Caco-2 (cell line): Measurements from ENCODE around the gene CYB561D2. TPM values are rescaled to one million over a fixed set of nuclear protein-coding genes. Genes with fewer than 3 reads are reported as not detected.

Experiments
- BruUV-seq: library from RNA; stranded (reverse); fragments of 400-500 nt; replicated peaks from 2 replicates; lab custom pipeline; 2021; lab: Mats Ljungman, UMichigan
- CTCF ChIA-PET: fragments of 300-600 bp; sonication (Branson Sonifier 250); formaldehyde crosslinking; loops from one replicate; lab custom pipeline; 2022; ENCODE audit warnings: antibody characterized with exemption; lab: Charles Lee
- POLR2A ChIA-PET: fragments of 300-600 bp; sonication (Branson Sonifier 250); formaldehyde crosslinking; loops from one replicate; lab custom pipeline; 2022; ENCODE audit warnings: antibody characterized with exemption; lab: Charles Lee
- DNase-seq, 2 experiments: peaks; one replicate each; pipeline versions ENCODE4 v3.0.0 to v3.0.0-alpha.2; 2020 to 2022
- H3K27me3 ChIP-seq: replicated peaks from 2 replicates; pipeline ENCODE4 v1.6.0; 2011; ENCODE audit warnings: low read length; ENCODE audit not compliant: control insufficient read depth, insufficient read depth
- H3K36me3 ChIP-seq: 2 replicates; pipeline ENCODE4 v1.5.1; 2011; ENCODE audit warnings: low read length; ENCODE audit not compliant: control insufficient read depth, insufficient read depth
- H3K4me1 ChIP-seq: fragments of 250-450 bp; sonication (Bioruptor Pico); 2 replicates; pipeline ENCODE4 v1.5.1; 2020; ENCODE audit warnings: mild to moderate bottlenecking
- H3K4me3 ChIP-seq: 2 replicates; pipeline ENCODE4 v1.5.1; 2011; ENCODE audit warnings: low read depth, mild to moderate bottlenecking, control low read depth, low read length
- H3K9me3 ChIP-seq: fragments of 250-450 bp; sonication (Bioruptor Pico); 2 replicates; pipeline ENCODE4 v1.5.1; 2020; ENCODE audit warnings: mild to moderate bottlenecking, moderate library complexity
- H3K27ac Mint-ChIP-seq: one replicate; pipeline ENCODE4 v1.8.0; 2022; ENCODE audit warnings: mixed read lengths; ENCODE audit not compliant: unreplicated experiment
- H3K27me3 Mint-ChIP-seq: one replicate; pipeline ENCODE4 v1.8.0; 2022; ENCODE audit warnings: mixed read lengths; ENCODE audit not compliant: insufficient read depth, unreplicated experiment
- H3K36me3 Mint-ChIP-seq: one replicate; pipeline ENCODE4 v1.8.0; 2022; ENCODE audit warnings: mild to moderate bottlenecking, mixed read lengths; ENCODE audit not compliant: insufficient read depth, unreplicated experiment
- H3K4me1 Mint-ChIP-seq: one replicate; pipeline ENCODE4 v1.8.0; 2022; ENCODE audit warnings: low read depth, mixed read lengths; ENCODE audit not compliant: unreplicated experiment
- H3K4me3 Mint-ChIP-seq: one replicate; pipeline ENCODE4 v1.8.0; 2022; ENCODE audit warnings: mild to moderate bottlenecking, moderate library complexity, mixed read lengths; ENCODE audit not compliant: unreplicated experiment
- H3K9me3 Mint-ChIP-seq: one replicate; pipeline ENCODE4 v1.8.0; 2022; ENCODE audit warnings: mixed read lengths; ENCODE audit not compliant: unreplicated experiment
- CTCF ChIP-seq, 2 experiments: fragments of 200-600 bp in 1 of 2; IDR thresholded peaks; 1 replicate in 1 of 2; 2 replicates in 1 of 2; pipeline versions ENCODE4 v1.5.1 to v1.8.0; 2011 to 2022; ENCODE audit warnings: antibody characterized with exemption in 1 of 2, control low read depth in 1 of 2, inconsistent platforms in 1 of 2, low read depth in 1 of 2, low read length in 1 of 2, mild to moderate bottlenecking in 1 of 2, moderate library complexity in 1 of 2; ENCODE audit not compliant: insufficient read depth in 1 of 2, severe bottlenecking in 1 of 2, unreplicated experiment in 1 of 2
- intact Hi-C: fragments of 100-400 bp; cut with micrococcal nuclease; formaldehyde crosslinking; loops from one replicate; pipeline ENCODE4 v1.10.0; 2022; ENCODE audit not compliant: unreplicated experiment
- total RNA-seq: library from RNA; stranded (reverse); gene quantifications from 2 replicates; pipeline ENCODE4 v1.2.3, GENCODE V29; 2022

CYB561D2 gene
- total RNA-seq, 1 experiment from 2014 or later = 21.2 TPM

- intact Hi-C loops = loop anchor here (5.0 kb wide), 1 partner anchor 262 kb away; the partner anchor contains the start of gene CISH
- Mint-ChIP-seq H3K27me3 (no peaks in the 10 kb centered on the region), H3K9me3 (no peaks in the 10 kb centered on the region), H3K27ac (peak overlapping the region; percentile 81), H3K36me3 (peaks cover 29% of the 10 kb centered on the region), H3K4me3 (peak overlapping the region; percentile 76), H3K4me1 (peaks cover 13% of the 10 kb centered on the region)
- DNase-seq = no peak
- Histone ChIP-seq H3K27me3 (no peaks in the 10 kb centered on the region), H3K36me3 (peaks cover 2% of the 10 kb centered on the region; the same call in 1 of the 2 replicates), H3K9me3 (no peaks in the 10 kb centered on the region), H3K4me3 (peak overlapping the region; percentile 91), H3K4me1 (peaks cover 3% of the 10 kb centered on the region; the same call in 1 of the 2 replicates)
- TSS peak; percentile 43 for BruUV-seq
- no peak for TF ChIP-seq CTCF (IDR thresholded peaks at IDR 0.05; ENCODE audit: insufficient read depth in 1 of 2, low read depth in 1 of 2, low read length in 1 of 2, severe bottlenecking in 1 of 2, unreplicated experiment in 1 of 2)
- CTCF ChIA-PET = interaction anchor here (0.5 to 2.2 kb wide), 9 partner anchors 13 to 219 kb away, joined by 3 to 10 read pairs (median 4); partner anchors contain the start of genes GNAI2 and HEMK1
- POLR2A ChIA-PET = interaction anchor here (0.6 to 2.5 kb wide), 7 partner anchors 13 to 1834 kb away, joined by 3 to 42 read pairs (median 7); partner anchors contain the start of genes IFRD2, MANF and TUSC2
Measured at GRCh38 chr3:50350213-50350526, 492 bp upstream of the CYB561D2 start.

- H3K27me3 Mint-ChIP-seq = no peaks in the 10 kb centered on the region
- Histone ChIP-seq H3K4me1 (peaks cover 6% of the 10 kb centered on the region; the same call in 1 of the 2 replicates), H3K9me3 (no peaks in the 10 kb centered on the region), H3K27me3 (no peaks in the 10 kb centered on the region), H3K36me3 (peaks cover 4% of the 10 kb centered on the region; the same call in 1 of the 2 replicates), H3K4me3 (peak overlapping the region; percentile 91)
- ChIA-PET POLR2A (interaction anchor here (1.4 to 2.5 kb wide), 2 partner anchors 14 to 23 kb away, joined by 7 to 42 read pairs; partner anchors contain the start of gene TUSC2), CTCF (interaction anchor here (0.5 to 2.2 kb wide), 4 partner anchors 11 to 125 kb away, joined by 3 to 10 read pairs (median 6); partner anchors contain the start of gene RASSF1)
- intact Hi-C loops = loop anchor here (1.0 to 5.0 kb wide), 2 partner anchors 8 to 261 kb away; partner anchors contain the start of genes CISH and TMEM115
- peaks cover 7% of the 10 kb centered on the region for H3K4me1 Mint-ChIP-seq
- DNase-seq = no peak
- no peaks in the 10 kb centered on the region for H3K9me3 Mint-ChIP-seq
- H3K4me3 Mint-ChIP-seq = peak overlapping the region; percentile 76
- BruUV-seq = TSS peak; percentile 40
- TF ChIP-seq CTCF (IDR thresholded peaks at IDR 0.05; ENCODE audit: insufficient read depth in 1 of 2, low read depth in 1 of 2, low read length in 1 of 2, severe bottlenecking in 1 of 2, unreplicated experiment in 1 of 2) = no peak
- peaks cover 34% of the 10 kb centered on the region for H3K36me3 Mint-ChIP-seq
- H3K27ac Mint-ChIP-seq = peak overlapping the region; percentile 81
Measured at GRCh38 chr3:50351323-50351697, 648 bp downstream of the CYB561D2 start.

- CTCF ChIA-PET = interaction anchor here (0.7 to 1.0 kb wide), 2 partner anchors 16 to 258 kb away, joined by 3 to 10 read pairs; no protein-coding TSS in a partner anchor
- no peak for DNase-seq
- Mint-ChIP-seq H3K27me3 (no peaks in the 10 kb centered on the region), H3K9me3 (no peaks in the 10 kb centered on the region), H3K4me1 (peaks cover 7% of the 10 kb centered on the region), H3K4me3 (no peak overlapping the region), H3K36me3 (peaks cover 34% of the 10 kb centered on the region), H3K27ac (no peak overlapping the region)
- Histone ChIP-seq H3K4me3 (no peak overlapping the region), H3K9me3 (no peaks in the 10 kb centered on the region), H3K4me1 (peaks cover 15% of the 10 kb centered on the region), H3K36me3 (peaks cover 4% of the 10 kb centered on the region; the same call in 1 of the 2 replicates), H3K27me3 (no peaks in the 10 kb centered on the region)
- BruUV-seq = no TSS peak
- POLR2A ChIA-PET = no interaction called here
- peak; percentile 12 to 19 for TF ChIP-seq CTCF (IDR thresholded peaks at IDR 0.05; ENCODE audit: insufficient read depth in 1 of 2, low read depth in 1 of 2, low read length in 1 of 2, severe bottlenecking in 1 of 2, unreplicated experiment in 1 of 2)
- intact Hi-C loops = loop anchor here (5.0 kb wide), 1 partner anchor 260 kb away; the partner anchor contains the start of gene CISH
Measured at GRCh38 chr3:50352781-50353180, 2.1 kb downstream of the CYB561D2 start.
